Measurements from ENCODE around the gene PCDH9. TPM values are rescaled to one million over a fixed set of nuclear protein-coding genes. Genes with fewer than 3 reads are reported as not detected.

Gene PCDH9
- total RNA-seq, 1 donor from 2014 or later, result 1.9 TPM

DNA sequence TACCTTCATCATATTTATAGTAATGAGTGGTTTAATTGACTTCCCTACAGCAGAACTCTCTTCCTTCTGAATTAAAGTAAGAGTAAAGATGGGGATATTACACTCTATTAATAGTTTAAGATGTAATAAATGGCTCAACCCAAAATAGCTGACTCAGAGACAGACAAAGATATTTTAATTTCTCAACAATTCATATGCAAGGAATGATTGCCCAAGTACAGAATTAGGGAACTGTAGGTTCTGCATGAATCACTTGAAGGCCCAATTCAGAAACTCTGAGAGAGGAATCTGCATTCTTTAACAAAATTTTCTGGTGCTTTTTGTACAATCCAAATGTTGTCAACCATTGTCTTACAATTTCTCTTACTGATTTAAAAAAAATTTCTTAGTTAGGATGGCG, 42.9 kb upstream of the PCDH9 start:
- Mint-ChIP-seq H3K27ac (ENCODE audit: unreplicated experiment) (no peak overlapping the region), H3K4me1 (ENCODE audit: unreplicated experiment) (no peaks in the 10 kb centered on the region), H3K27me3 (ENCODE audit: unreplicated experiment) (no peaks in the 10 kb centered on the region), H3K9me3 (ENCODE audit: unreplicated experiment) (no peaks in the 10 kb centered on the region), H3K36me3 (ENCODE audit: low read depth, unreplicated experiment) (no peaks in the 10 kb centered on the region), H3K4me3 (ENCODE audit: unreplicated experiment) (no peak overlapping the region)
- no peak for DNase-seq (ENCODE audit: low spot score)
- TF ChIP-seq, protein P1, sequence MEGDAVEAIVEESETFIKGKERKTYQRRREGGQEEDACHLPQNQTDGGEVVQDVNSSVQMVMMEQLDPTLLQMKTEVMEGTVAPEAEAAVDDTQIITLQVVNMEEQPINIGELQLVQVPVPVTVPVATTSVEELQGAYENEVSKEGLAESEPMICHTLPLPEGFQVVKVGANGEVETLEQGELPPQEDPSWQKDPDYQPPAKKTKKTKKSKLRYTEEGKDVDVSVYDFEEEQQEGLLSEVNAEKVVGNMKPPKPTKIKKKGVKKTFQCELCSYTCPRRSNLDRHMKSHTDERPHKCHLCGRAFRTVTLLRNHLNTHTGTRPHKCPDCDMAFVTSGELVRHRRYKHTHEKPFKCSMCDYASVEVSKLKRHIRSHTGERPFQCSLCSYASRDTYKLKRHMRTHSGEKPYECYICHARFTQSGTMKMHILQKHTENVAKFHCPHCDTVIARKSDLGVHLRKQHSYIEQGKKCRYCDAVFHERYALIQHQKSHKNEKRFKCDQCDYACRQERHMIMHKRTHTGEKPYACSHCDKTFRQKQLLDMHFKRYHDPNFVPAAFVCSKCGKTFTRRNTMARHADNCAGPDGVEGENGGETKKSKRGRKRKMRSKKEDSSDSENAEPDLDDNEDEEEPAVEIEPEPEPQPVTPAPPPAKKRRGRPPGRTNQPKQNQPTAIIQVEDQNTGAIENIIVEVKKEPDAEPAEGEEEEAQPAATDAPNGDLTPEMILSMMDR (IDR thresholded peaks at IDR 0.05; ENCODE audit: unreplicated experiment), result no peak

DNA sequence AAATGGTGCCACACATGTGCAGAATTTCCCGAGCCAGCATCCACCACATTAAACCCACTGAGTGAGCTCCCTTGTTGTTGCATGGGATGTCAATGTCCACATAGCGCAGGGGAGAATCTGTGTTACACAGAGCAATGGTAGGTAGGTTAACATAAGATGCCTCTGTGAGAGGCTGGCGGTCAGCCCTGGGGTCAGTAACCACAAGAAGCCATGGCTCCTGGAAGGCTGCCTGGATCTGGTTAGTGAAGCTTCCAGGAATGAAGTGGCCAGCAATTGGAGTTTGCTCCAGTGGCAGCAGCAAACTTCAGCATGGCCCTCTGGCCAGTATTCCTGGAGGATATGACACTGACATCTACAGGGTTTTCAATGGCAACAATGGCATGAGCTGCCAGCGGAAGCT, 37.0 kb upstream of the PCDH9 start:
- Mint-ChIP-seq H3K4me3 (ENCODE audit: unreplicated experiment) (no peak overlapping the region), H3K9me3 (ENCODE audit: unreplicated experiment) (no peaks in the 10 kb centered on the region), H3K4me1 (ENCODE audit: unreplicated experiment) (no peaks in the 10 kb centered on the region), H3K27ac (ENCODE audit: unreplicated experiment) (no peak overlapping the region), H3K36me3 (ENCODE audit: low read depth, unreplicated experiment) (no peaks in the 10 kb centered on the region), H3K27me3 (ENCODE audit: unreplicated experiment) (no peaks in the 10 kb centered on the region)
- TF ChIP-seq, protein P1 (IDR thresholded peaks at IDR 0.05; ENCODE audit: unreplicated experiment), result no peak
- DNase-seq (ENCODE audit: low spot score), result no peak

DNA sequence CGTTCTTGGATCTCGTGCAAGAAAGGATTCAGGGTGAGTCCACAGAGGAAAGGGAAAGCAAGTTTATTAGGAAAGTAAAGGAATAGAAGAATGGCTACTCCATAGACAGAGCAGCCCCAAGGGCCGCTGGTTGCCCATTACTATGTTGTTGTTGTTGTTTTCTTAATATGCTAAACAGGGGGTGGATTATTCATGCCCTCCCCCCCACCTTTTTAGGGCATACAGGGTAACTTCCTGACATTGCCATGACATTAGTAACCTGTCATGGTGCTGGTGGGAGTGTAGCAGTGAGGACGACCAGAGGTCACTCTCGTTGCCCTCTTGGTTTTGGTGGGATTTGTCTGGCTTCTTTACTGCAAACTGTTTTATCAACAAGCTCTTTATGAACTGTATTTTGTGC, 29.1 kb upstream of the PCDH9 start:
- Mint-ChIP-seq H3K4me1 (ENCODE audit: unreplicated experiment) (no peaks in the 10 kb centered on the region), H3K36me3 (ENCODE audit: low read depth, unreplicated experiment) (no peaks in the 10 kb centered on the region), H3K27me3 (ENCODE audit: unreplicated experiment) (no peaks in the 10 kb centered on the region), H3K27ac (ENCODE audit: unreplicated experiment) (no peak overlapping the region), H3K4me3 (ENCODE audit: unreplicated experiment) (no peak overlapping the region), H3K9me3 (ENCODE audit: unreplicated experiment) (no peaks in the 10 kb centered on the region)
- no peak for DNase-seq (ENCODE audit: low spot score)
- TF ChIP-seq, protein P1 (IDR thresholded peaks at IDR 0.05; ENCODE audit: unreplicated experiment), result no peak

DNA sequence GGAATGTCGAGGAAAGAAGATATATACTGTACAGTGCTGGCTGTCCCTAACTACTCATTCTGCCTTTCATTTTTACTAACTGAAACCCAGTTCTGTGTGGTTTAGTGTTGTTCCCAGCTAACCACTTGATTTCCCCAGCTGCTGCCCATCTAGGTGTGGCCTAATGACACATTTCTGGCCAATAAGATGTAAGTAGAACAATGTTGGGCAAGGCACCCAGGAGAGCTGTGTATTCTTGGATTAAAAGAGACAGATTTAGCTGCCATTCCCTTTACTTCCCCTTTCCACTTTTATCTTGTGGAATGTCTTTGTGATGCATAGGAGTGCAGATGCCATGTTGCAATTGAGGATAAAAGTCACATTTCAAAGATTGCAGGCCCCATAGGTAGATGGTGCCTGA, 28.3 kb upstream of the PCDH9 start:
- TF ChIP-seq, protein P1 (IDR thresholded peaks at IDR 0.05; ENCODE audit: unreplicated experiment), result no peak
- Mint-ChIP-seq H3K27me3 (ENCODE audit: unreplicated experiment) (no peaks in the 10 kb centered on the region), H3K36me3 (ENCODE audit: low read depth, unreplicated experiment) (no peaks in the 10 kb centered on the region), H3K9me3 (ENCODE audit: unreplicated experiment) (no peaks in the 10 kb centered on the region), H3K27ac (ENCODE audit: unreplicated experiment) (no peak overlapping the region), H3K4me3 (ENCODE audit: unreplicated experiment) (no peak overlapping the region), H3K4me1 (ENCODE audit: unreplicated experiment) (no peaks in the 10 kb centered on the region)
- no peak for DNase-seq (ENCODE audit: low spot score)

DNA sequence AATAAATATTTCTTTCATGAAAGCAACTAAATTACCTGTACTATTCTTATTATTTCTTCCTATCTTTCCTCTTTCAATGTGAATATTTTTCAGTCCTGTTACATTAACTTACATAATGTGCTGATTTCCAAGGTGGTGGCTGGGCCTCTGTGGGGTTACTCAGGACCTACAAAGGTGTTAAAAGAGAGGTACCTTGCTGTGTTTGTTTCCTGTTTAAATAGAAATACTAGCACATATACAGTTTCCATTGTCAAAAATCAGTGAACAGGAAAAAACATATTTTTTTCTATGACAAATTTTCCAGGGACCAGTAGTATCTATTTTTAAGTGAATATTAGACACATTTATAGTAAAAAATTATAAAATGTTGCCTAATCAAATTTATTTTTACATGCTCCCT, 8.7 kb upstream of the PCDH9 start:
- no peaks in the 10 kb centered on the region for H3K27me3 Mint-ChIP-seq (ENCODE audit: unreplicated experiment)

More for the DNA sequence above, 8.7 kb upstream of the PCDH9 start:
- Mint-ChIP-seq H3K4me3 (ENCODE audit: unreplicated experiment) (no peak overlapping the region), H3K27ac (ENCODE audit: unreplicated experiment) (no peak overlapping the region), H3K4me1 (ENCODE audit: unreplicated experiment) (no peaks in the 10 kb centered on the region), H3K36me3 (ENCODE audit: low read depth, unreplicated experiment) (no peaks in the 10 kb centered on the region), H3K9me3 (ENCODE audit: unreplicated experiment) (no peaks in the 10 kb centered on the region)
- no peak for DNase-seq (ENCODE audit: low spot score)
- TF ChIP-seq, protein P1 (IDR thresholded peaks at IDR 0.05; ENCODE audit: unreplicated experiment), result no peak

Data from endothelial cell (in vitro differentiated cells).